Measurements from ENCODE around the gene GRPEL2.

DNA sequence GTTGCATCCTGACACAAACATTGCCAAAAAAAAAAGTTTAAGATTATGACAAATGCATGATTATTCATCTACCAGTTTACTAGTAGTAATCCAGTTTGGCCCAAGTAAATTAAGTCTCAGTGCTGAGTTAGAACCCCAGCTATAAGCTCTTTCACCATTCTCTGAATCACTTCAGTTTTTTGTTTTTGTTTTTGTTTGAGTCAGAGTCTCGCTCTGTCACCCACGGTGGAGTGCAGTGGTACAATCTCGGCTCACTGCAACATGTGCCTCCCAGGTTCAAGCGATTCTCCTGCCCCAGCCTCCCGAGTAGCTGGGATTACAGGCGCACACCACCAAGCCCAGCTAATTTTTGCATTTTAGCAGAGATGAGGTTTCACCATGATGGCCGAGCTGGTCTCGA is 11.1 kb downstream of the GRPEL2 start:
- no peak for TF ChIP-seq EZH2 (IDR thresholded peaks at IDR 0.05; ENCODE audit: borderline replicate concordance)
- TF ChIP-seq, protein P1, sequence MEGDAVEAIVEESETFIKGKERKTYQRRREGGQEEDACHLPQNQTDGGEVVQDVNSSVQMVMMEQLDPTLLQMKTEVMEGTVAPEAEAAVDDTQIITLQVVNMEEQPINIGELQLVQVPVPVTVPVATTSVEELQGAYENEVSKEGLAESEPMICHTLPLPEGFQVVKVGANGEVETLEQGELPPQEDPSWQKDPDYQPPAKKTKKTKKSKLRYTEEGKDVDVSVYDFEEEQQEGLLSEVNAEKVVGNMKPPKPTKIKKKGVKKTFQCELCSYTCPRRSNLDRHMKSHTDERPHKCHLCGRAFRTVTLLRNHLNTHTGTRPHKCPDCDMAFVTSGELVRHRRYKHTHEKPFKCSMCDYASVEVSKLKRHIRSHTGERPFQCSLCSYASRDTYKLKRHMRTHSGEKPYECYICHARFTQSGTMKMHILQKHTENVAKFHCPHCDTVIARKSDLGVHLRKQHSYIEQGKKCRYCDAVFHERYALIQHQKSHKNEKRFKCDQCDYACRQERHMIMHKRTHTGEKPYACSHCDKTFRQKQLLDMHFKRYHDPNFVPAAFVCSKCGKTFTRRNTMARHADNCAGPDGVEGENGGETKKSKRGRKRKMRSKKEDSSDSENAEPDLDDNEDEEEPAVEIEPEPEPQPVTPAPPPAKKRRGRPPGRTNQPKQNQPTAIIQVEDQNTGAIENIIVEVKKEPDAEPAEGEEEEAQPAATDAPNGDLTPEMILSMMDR (IDR thresholded peaks at IDR 0.05; ENCODE audit: poor library complexity), result no peak

All from hepatocyte (in vitro differentiated cells).